Activated gamma-delta T cell (primary cell): ENCODE data around the gene ANO9.
"Not testable (repeated sequence)": the region's sequence is repeated elsewhere in the genome, so short reads cannot be mapped to it uniquely, and the experiment has no call there.

ENCODE experiments used
- DNase-seq: peaks from one replicate; lab custom pipeline; 2025; lab: John Stamatoyannopoulos, UW

ANO9 gene

GRCh38 chr11:452203-452744 is 10.5 kb upstream of the ANO9 start:
- no peak for DNase-seq

- no peak for DNase-seq
Measured at GRCh38 chr11:451738-452137, 9.9 kb upstream of the ANO9 start.

- peak; percentile 51 for DNase-seq
Measured at GRCh38 chr11:450809-451451, 9.1 kb upstream of the ANO9 start.

GRCh38 chr11:449889-450808 is 8.3 kb upstream of the ANO9 start, which contains the start of gene PTDSS2:
PTDSS2 (plus strand) TSS chr11:450279; CDS start chr11:450456, 177 bp downstream.
- DNase-seq = peak; percentile 90

- peak; percentile 89 for DNase-seq
Measured at GRCh38 chr11:447923-448731, 6.3 kb upstream of the ANO9 start.

- no peak for DNase-seq
Measured at GRCh38 chr11:446891-447290, 5.1 kb upstream of the ANO9 start.

GRCh38 chr11:445765-446588 is 4.2 kb upstream of the ANO9 start:
- DNase-seq = no peak

- no peak for DNase-seq
Measured at GRCh38 chr11:444396-445144, 2.8 kb upstream of the ANO9 start.

- no peak for DNase-seq
Measured at GRCh38 chr11:443542-444199, 1.9 kb upstream of the ANO9 start.

GRCh38 chr11:442611-443081 is 835 bp upstream of the ANO9 start:
- DNase-seq = no peak

GRCh38 chr11:441043-441417 is 781 bp downstream of the ANO9 start:
- DNase-seq = no peak

GRCh38 chr11:440065-441042 is 1.5 kb downstream of the ANO9 start:
- DNase-seq = no peak

- no peak for DNase-seq
Measured at GRCh38 chr11:439315-440064, 2.3 kb downstream of the ANO9 start.

GRCh38 chr11:438101-438844 is 3.5 kb downstream of the ANO9 start:
- DNase-seq = no peak

- no peak for DNase-seq
Measured at GRCh38 chr11:437228-437870, 4.5 kb downstream of the ANO9 start.

GRCh38 chr11:434999-435740 is 6.6 kb downstream of the ANO9 start:
- DNase-seq = not testable (repeated sequence)
